Measurements from ENCODE around the gene RNF207.

DNA sequence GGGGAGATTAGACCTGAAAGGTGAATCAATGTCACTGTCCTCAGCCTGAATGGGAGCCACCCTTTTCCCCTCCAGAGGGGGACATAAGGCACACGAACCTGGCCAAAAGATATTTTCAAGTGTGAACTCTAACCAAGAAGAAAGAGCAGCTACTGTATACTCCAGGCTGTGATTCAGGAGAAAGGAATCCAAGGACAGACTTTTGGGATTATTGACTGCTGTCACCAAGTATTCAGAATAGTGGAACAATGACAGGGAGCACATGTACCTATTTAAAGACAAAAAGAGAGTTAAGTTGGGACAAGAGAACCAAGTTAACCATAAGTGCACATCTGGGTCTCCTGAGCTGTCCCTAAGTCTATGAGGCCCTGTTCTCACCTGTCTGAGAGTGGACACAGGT lies 27.5 kb downstream of the RNF207 start:
- TF ChIP-seq, protein P1, sequence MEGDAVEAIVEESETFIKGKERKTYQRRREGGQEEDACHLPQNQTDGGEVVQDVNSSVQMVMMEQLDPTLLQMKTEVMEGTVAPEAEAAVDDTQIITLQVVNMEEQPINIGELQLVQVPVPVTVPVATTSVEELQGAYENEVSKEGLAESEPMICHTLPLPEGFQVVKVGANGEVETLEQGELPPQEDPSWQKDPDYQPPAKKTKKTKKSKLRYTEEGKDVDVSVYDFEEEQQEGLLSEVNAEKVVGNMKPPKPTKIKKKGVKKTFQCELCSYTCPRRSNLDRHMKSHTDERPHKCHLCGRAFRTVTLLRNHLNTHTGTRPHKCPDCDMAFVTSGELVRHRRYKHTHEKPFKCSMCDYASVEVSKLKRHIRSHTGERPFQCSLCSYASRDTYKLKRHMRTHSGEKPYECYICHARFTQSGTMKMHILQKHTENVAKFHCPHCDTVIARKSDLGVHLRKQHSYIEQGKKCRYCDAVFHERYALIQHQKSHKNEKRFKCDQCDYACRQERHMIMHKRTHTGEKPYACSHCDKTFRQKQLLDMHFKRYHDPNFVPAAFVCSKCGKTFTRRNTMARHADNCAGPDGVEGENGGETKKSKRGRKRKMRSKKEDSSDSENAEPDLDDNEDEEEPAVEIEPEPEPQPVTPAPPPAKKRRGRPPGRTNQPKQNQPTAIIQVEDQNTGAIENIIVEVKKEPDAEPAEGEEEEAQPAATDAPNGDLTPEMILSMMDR (IDR thresholded peaks at IDR 0.05): no peak
- TF ChIP-seq POLR2A (IDR thresholded peaks at IDR 0.05): no peak

All from thyroid gland (tissue), 4 donors.